PFSK-1 (cell line): ENCODE measurements around the gene STUM.

Source experiments
- FOXP2 ChIP-seq: optimal IDR thresholded peaks from 2 replicates; pipeline ENCODE3; 2011; ENCODE audit warnings: borderline replicate concordance, control low read depth, inconsistent platforms; ENCODE audit not compliant: insufficient read depth; ENCODE audit errors: extremely low read length, extremely low read depth
- POLR2AphosphoS5 ChIP-seq: IDR thresholded peaks from 2 replicates; pipeline ENCODE4 v1.6.1; 2012; ENCODE audit warnings: low read depth, mild to moderate bottlenecking, control low read depth, low read length, moderate library complexity
- REST ChIP-seq, 2 experiments: IDR thresholded peaks; 2 replicates each; pipeline versions ENCODE4 v1.6.1 to v1.8.0; 2011 to 2012; ENCODE audit warnings: low read depth in 2 of 2, low read length in 2 of 2, control low read depth in 1 of 2, inconsistent platforms in 1 of 2, mild to moderate bottlenecking in 1 of 2, moderate library complexity in 1 of 2; ENCODE audit not compliant: insufficient read depth in 1 of 2
- SIN3A ChIP-seq: IDR thresholded peaks from 2 replicates; pipeline ENCODE4 v1.6.1; 2012; ENCODE audit warnings: mild to moderate bottlenecking, low read length, moderate library complexity, borderline replicate concordance; ENCODE audit not compliant: insufficient read depth
- TAF1 ChIP-seq: IDR thresholded peaks from 2 replicates; pipeline ENCODE4 v1.6.1; 2012; ENCODE audit warnings: low read length, control low read depth, borderline replicate concordance; ENCODE audit not compliant: insufficient read depth

Gene STUM

GRCh38 chr1:226531360-226532093 is 17.0 kb upstream of the STUM start:
- TF ChIP-seq FOXP2 (no peak), SIN3A (no peak), REST (IDR thresholded peaks at IDR 0.05; ENCODE audit: insufficient read depth in 1 of 2, low read depth in 2 of 2, low read length in 2 of 2) (no peak), POLR2AphosphoS5 (no peak), TAF1 (no peak)

GRCh38 chr1:226532553-226532952 is 16.0 kb upstream of the STUM start:
- TF ChIP-seq FOXP2 (no peak), SIN3A (no peak), POLR2AphosphoS5 (no peak), TAF1 (no peak), REST (IDR thresholded peaks at IDR 0.05; ENCODE audit: insufficient read depth in 1 of 2, low read depth in 2 of 2, low read length in 2 of 2) (no peak)

- TF ChIP-seq SIN3A: no peak
- no peak for TF ChIP-seq POLR2AphosphoS5
- TF ChIP-seq REST (IDR thresholded peaks at IDR 0.05; ENCODE audit: insufficient read depth in 1 of 2, low read depth in 2 of 2, low read length in 2 of 2): no peak
- no peak for TF ChIP-seq FOXP2
- no peak for TF ChIP-seq TAF1
These were observed 15.3 kb upstream of the STUM start for GRCh38 chr1:226533220-226533619.

GRCh38 chr1:226534098-226534497 is 14.5 kb upstream of the STUM start:
- TF ChIP-seq TAF1 (no peak), REST (IDR thresholded peaks at IDR 0.05; ENCODE audit: insufficient read depth in 1 of 2, low read depth in 2 of 2, low read length in 2 of 2) (no peak), POLR2AphosphoS5 (no peak)

GRCh38 chr1:226534645-226535044 is 13.9 kb upstream of the STUM start:
- TF ChIP-seq SIN3A (no peak), FOXP2 (no peak), TAF1 (no peak), REST (IDR thresholded peaks at IDR 0.05; ENCODE audit: insufficient read depth in 1 of 2, low read depth in 2 of 2, low read length in 2 of 2) (no peak), POLR2AphosphoS5 (no peak)
